IMR-90 (cell line): ENCODE results near the gene TNFRSF9. TPM values are rescaled to one million over a fixed set of nuclear protein-coding genes. Genes with fewer than 3 reads are reported as not detected.

Source experiments
- ATAC-seq: fragments of 200-7000 bp; cut with Tn5 transposase; 2 replicates; pipeline ENCODE4 v1.9.1; 2020; ENCODE audit warnings: low read depth, mild to moderate bottlenecking, moderate library complexity
- BruUV-seq: library from RNA; stranded (reverse); fragments of 400-500 nt; replicated peaks from 2 replicates; lab custom pipeline; 2021; lab: Mats Ljungman, UMichigan
- CTCF ChIA-PET: fragments of 300-600 bp; formaldehyde crosslinking; extraction: SDS; loops from one replicate; lab custom pipeline; 2021; ENCODE audit warnings: antibody characterized with exemption; lab: Yijun Ruan, JAX
- POLR2A ChIA-PET: fragments of 300-600 bp; sonication (Branson Sonifier 250); formaldehyde crosslinking; loops from one replicate; lab custom pipeline; 2022; ENCODE audit warnings: antibody characterized with exemption; ENCODE audit not compliant: unreplicated experiment; lab: Charles Lee
- DNase-seq: peaks from one replicate; pipeline ENCODE4 v3.0.0; 2013
- H2AFZ ChIP-seq: replicated peaks from 2 replicates; pipeline ENCODE3; 2013; ENCODE audit warnings: low read length, mild to moderate bottlenecking; ENCODE audit not compliant: poor library complexity
- H2AK5ac ChIP-seq: 2 replicates; pipeline ENCODE4 v1.6.1; 2013; ENCODE audit warnings: low read depth, low read length, inconsistent platforms
- H2AK9ac ChIP-seq: replicated peaks from 2 replicates; pipeline ENCODE3; 2013; ENCODE audit warnings: mild to moderate bottlenecking, low read depth, low read length, moderate library complexity; ENCODE audit not compliant: poor library complexity
- H2BK120ac ChIP-seq: 2 replicates; pipeline ENCODE4 v1.6.1; 2013; ENCODE audit warnings: low read depth, low read length, inconsistent platforms
- H2BK15ac ChIP-seq: 3 replicates; pipeline ENCODE4 v1.6.1; 2013; ENCODE audit warnings: low read depth, low read length, inconsistent platforms
- H2BK20ac ChIP-seq: 2 replicates; pipeline ENCODE4 v1.6.1; 2013; ENCODE audit warnings: low read depth, mild to moderate bottlenecking, inconsistent platforms, low read length, moderate library complexity
- H2BK5ac ChIP-seq: 2 replicates; pipeline ENCODE4 v1.6.1; 2013; ENCODE audit warnings: mild to moderate bottlenecking, low read depth, low read length, inconsistent platforms; ENCODE audit not compliant: poor library complexity, severe bottlenecking
- H3K14ac ChIP-seq: replicated peaks from 2 replicates; pipeline ENCODE4 v1.6.1; 2013; ENCODE audit warnings: low read depth, low read length, inconsistent platforms
- H3K18ac ChIP-seq: 2 replicates; pipeline ENCODE4 v1.6.1; 2013; ENCODE audit warnings: low read depth, low read length, control low read depth
- H3K23ac ChIP-seq: 2 replicates; pipeline ENCODE4 v1.6.1; 2013; ENCODE audit warnings: low read depth, low read length, inconsistent platforms
- H3K27ac ChIP-seq: 2 replicates; pipeline ENCODE4 v1.5.1; 2013; ENCODE audit warnings: mild to moderate bottlenecking, control low read depth, low read length; ENCODE audit not compliant: insufficient read depth
- H3K27me3 ChIP-seq: 2 replicates; pipeline ENCODE4 v1.6.1; 2013; ENCODE audit warnings: low read length; ENCODE audit not compliant: control insufficient read depth, insufficient read depth
- H3K36me3 ChIP-seq: 2 replicates; pipeline ENCODE4 v1.6.1; 2013; ENCODE audit warnings: low read length, mixed read lengths; ENCODE audit not compliant: control insufficient read depth, insufficient read depth
- H3K4ac ChIP-seq: 2 replicates; pipeline ENCODE4 v1.6.1; 2013; ENCODE audit warnings: low read depth, low read length, inconsistent platforms
- H3K4me1 ChIP-seq: 2 replicates; pipeline ENCODE4 v1.6.1; 2013; ENCODE audit warnings: low read length, mixed read lengths; ENCODE audit not compliant: control insufficient read depth, insufficient read depth
- H3K4me2 ChIP-seq: 2 replicates; pipeline ENCODE4 v1.6.1; 2013; ENCODE audit warnings: low read depth, mild to moderate bottlenecking, control low read depth, low read length, moderate library complexity
- H3K4me3 ChIP-seq: 2 replicates; pipeline ENCODE4 v1.5.1; 2013; ENCODE audit warnings: low read depth, mild to moderate bottlenecking, control low read depth, low read length, moderate library complexity; ENCODE audit not compliant: insufficient read depth
- H3K56ac ChIP-seq: 2 replicates; pipeline ENCODE4 v1.6.1; 2013; ENCODE audit warnings: low read length, inconsistent platforms; ENCODE audit not compliant: insufficient read depth; ENCODE audit errors: extremely low read depth
- H3K79me1 ChIP-seq, 2 experiments: 2 replicates each; pipeline ENCODE4 v1.6.1; 2013; ENCODE audit warnings: low read length in 2 of 2, inconsistent platforms in 1 of 2, low read depth in 1 of 2
- H3K9ac ChIP-seq: 2 replicates; pipeline ENCODE4 v1.6.1; 2013; ENCODE audit warnings: low read depth, low read length, control low read depth
- H3K9me1 ChIP-seq: 2 replicates; pipeline ENCODE4 v1.6.1; 2013; ENCODE audit warnings: low read length, inconsistent platforms; ENCODE audit not compliant: insufficient read depth
- H3K9me3 ChIP-seq: 2 replicates; pipeline ENCODE4 v1.6.1; 2013; ENCODE audit warnings: low read length; ENCODE audit not compliant: control insufficient read depth, insufficient read depth
- H4K20me1 ChIP-seq: 2 replicates; pipeline ENCODE4 v1.6.1; 2013; ENCODE audit warnings: low read length, inconsistent platforms; ENCODE audit not compliant: insufficient read depth
- H4K5ac ChIP-seq: 2 replicates; pipeline ENCODE4 v1.6.1; 2013; ENCODE audit warnings: mild to moderate bottlenecking, low read depth, low read length, control low read depth
- H4K8ac ChIP-seq, 2 experiments: 2 replicates each; pipeline ENCODE4 v1.6.1; 2013; ENCODE audit warnings: low read depth in 2 of 2, low read length in 2 of 2, control low read depth in 1 of 2, inconsistent platforms in 1 of 2
- H4K91ac ChIP-seq: 2 replicates; pipeline ENCODE4 v1.6.1; 2013; ENCODE audit warnings: low read depth, low read length, inconsistent platforms; ENCODE audit not compliant: insufficient read depth
- BHLHE40 ChIP-seq: fragments of 150-350 bp; IDR thresholded peaks from 2 replicates; pipeline ENCODE4 v1.6.1; 2016; ENCODE audit warnings: mild to moderate bottlenecking, low read depth, low read length
- CEBPB ChIP-seq: IDR thresholded peaks from 2 replicates; pipeline ENCODE4 v1.6.1; 2012; ENCODE audit warnings: low read depth, low read length, improper control_type of control experiment
- CHD1 ChIP-seq: IDR thresholded peaks from 2 replicates; pipeline ENCODE4 v1.6.1; 2012; ENCODE audit warnings: low read depth, low read length, improper control_type of control experiment
- CTCF ChIP-seq: conservative IDR thresholded peaks from 2 replicates; pipeline ENCODE4 v1.5.1; 2012; ENCODE audit warnings: mild to moderate bottlenecking, low read depth, low read length, improper control_type of control experiment
- FOS ChIP-seq: fragments of 150-350 bp; IDR thresholded peaks from 2 replicates; pipeline ENCODE4 v1.6.1; 2016; ENCODE audit warnings: low read depth, low read length
- MAFK ChIP-seq: IDR thresholded peaks from 2 replicates; pipeline ENCODE4 v1.6.1; 2012; ENCODE audit warnings: low read depth, low read length, improper control_type of control experiment
- MAZ ChIP-seq: IDR thresholded peaks from 2 replicates; pipeline ENCODE4 v1.6.1; 2012; ENCODE audit warnings: low read depth, mild to moderate bottlenecking, low read length, improper control_type of control experiment, moderate library complexity, borderline replicate concordance
- MXI1 ChIP-seq: IDR thresholded peaks from 2 replicates; pipeline ENCODE4 v1.6.1; 2012; ENCODE audit warnings: low read depth, mild to moderate bottlenecking, low read length, moderate library complexity, borderline replicate concordance
- NFE2L2 ChIP-seq: fragments of 150-350 bp; IDR thresholded peaks from 2 replicates; pipeline ENCODE4 v1.6.1; 2016; ENCODE audit warnings: low read depth, mild to moderate bottlenecking, low read length
- POLR2A ChIP-seq: IDR thresholded peaks from 2 replicates; pipeline ENCODE4 v1.6.1; 2012; ENCODE audit warnings: mild to moderate bottlenecking, low read depth, low read length
- RAD21 ChIP-seq: IDR thresholded peaks from 2 replicates; pipeline ENCODE4 v1.6.1; 2012; ENCODE audit warnings: low read length, improper control_type of control experiment
- RCOR1 ChIP-seq: IDR thresholded peaks from 2 replicates; pipeline ENCODE4 v1.6.1; 2012; ENCODE audit warnings: mild to moderate bottlenecking, low read length, improper control_type of control experiment; ENCODE audit not compliant: insufficient replicate concordance
- RFX5 ChIP-seq: IDR thresholded peaks from 2 replicates; pipeline ENCODE4 v1.8.0; 2012; ENCODE audit warnings: low read depth, mild to moderate bottlenecking, low read length, moderate library complexity
- SMC3 ChIP-seq: fragments of 150-350 bp; IDR thresholded peaks from 2 replicates; pipeline ENCODE4 v1.6.1; 2016; ENCODE audit warnings: low read depth, mild to moderate bottlenecking, antibody characterized with exemption, low read length, moderate library complexity
- USF2 ChIP-seq: fragments of 150-350 bp; IDR thresholded peaks from 2 replicates; pipeline ENCODE4 v1.6.1; 2017; ENCODE audit warnings: mild to moderate bottlenecking, antibody characterized with exemption, low read length, low read depth
- WGBS, 2 experiments: methylation state at CpG; one replicate each; pipeline versions ENCODE4 v1.1.5 to v1.1.7; 2013; ENCODE audit warnings: missing lambda C conversion rate in 2 of 2; ENCODE audit not compliant: insufficient read length in 1 of 2; ENCODE audit errors: extremely low coverage in 2 of 2; 5-methylcytosine and 5-hydroxymethylcytosine counted together
- dilution Hi-C: fragments of 300-500 bp; cut with HindIII; formaldehyde crosslinking; loops from one replicate; pipeline ENCODE4 v1.14.3; 2018; ENCODE audit warnings: low sequenced_read_pairs; ENCODE audit not compliant: unreplicated experiment
- in situ Hi-C: fragments of 300-500 bp; cut with MboI; formaldehyde crosslinking; loops from 3 replicates; pipeline ENCODE4 v1.14.3; 2019; ENCODE audit warnings: low sequenced_read_pairs, inconsistent platforms, mixed read lengths
- intact Hi-C: fragments of 100-400 bp; cut with micrococcal nuclease; formaldehyde crosslinking; loops from 2 replicates; pipeline ENCODE4 v1.10.0; 2022
- polyA plus RNA-seq, 3 experiments: library from polyadenylated mRNA; depleted of rRNA; stranded (reverse); fragments of >200 nt; gene quantifications; 2 replicates each; pipeline ENCODE4 v1.2.3, GENCODE V29; 2012; ENCODE audit warnings: low replicate concordance in 1 of 3
- total RNA-seq: library from RNA; depleted of rRNA; stranded (reverse); fragments of >200 nt; gene quantifications from 2 replicates; pipeline ENCODE4 v1.2.3, GENCODE V29; 2012
- TF ChIP-seq, protein P1 (sequence below): fragments of 150-350 bp; IDR thresholded peaks from 2 replicates; pipeline ENCODE4 v1.6.1; 2016; ENCODE audit warnings: low read depth, mild to moderate bottlenecking, low read length, moderate library complexity, borderline replicate concordance

TNFRSF9 gene
- total and polyA plus RNA-seq, 2 of the 4 experiments (the other 2 are of a cell fraction): 0.43 to 0.72 TPM

GRCh38 chr1:7932524-7933138, 8.0 kb downstream of the TNFRSF9 start:
- intact Hi-C loops (no loop called here), in situ Hi-C loops (no loop called here), dilution Hi-C loops (no loop called here)
- Histone ChIP-seq H3K9ac (no peak overlapping the region), H3K18ac (no peak overlapping the region), H3K27ac (no peak overlapping the region), H3K4me3 (no peak overlapping the region), H3K36me3 (no peaks in the 10 kb centered on the region), H3K27me3 (peaks cover 27% of the 10 kb centered on the region), H2AK5ac (no peak overlapping the region), H3K56ac (no peak overlapping the region), H2AFZ (no peak overlapping the region), H2AK9ac (no peak overlapping the region), H4K91ac (no peak overlapping the region), H3K9me1 (no peaks in the 10 kb centered on the region; the same call in none of the 2 replicates), H3K79me1 (no peaks in the 10 kb centered on the region), H3K14ac (no peak overlapping the region), H3K4me2 (no peak overlapping the region), H4K5ac (no peak overlapping the region), H3K4me1 (no peaks in the 10 kb centered on the region), H2BK20ac (no peak overlapping the region), H2BK5ac (no peak overlapping the region), H3K9me3 (no peaks in the 10 kb centered on the region), H4K8ac (no peak overlapping the region), H3K4ac (no peak overlapping the region), H4K20me1 (no peaks in the 10 kb centered on the region), H3K23ac (no peak overlapping the region), H2BK15ac (no peak overlapping the region), H2BK120ac (no peak overlapping the region)
- POLR2A ChIA-PET: no interaction called here
- DNase-seq (no peak), ATAC-seq (no peak)
- BruUV-seq: no TSS peak
- 79% methylated on average over 7 of the region's 15 CpGs; no CpG with 5 or more reads in 1 of the 2 experiments for WGBS, 2 experiments
- CTCF ChIA-PET: no interaction called here
- no peak for TF ChIP-seq MAZ
- no peak for TF ChIP-seq POLR2A
- TF ChIP-seq RCOR1: no peak
- no peak for TF ChIP-seq MXI1
- TF ChIP-seq CEBPB: no peak
- no peak for TF ChIP-seq USF2
- no peak for TF ChIP-seq MAFK
- TF ChIP-seq RAD21: no peak
- no peak for TF ChIP-seq SMC3
- no peak for TF ChIP-seq CHD1
- no peak for TF ChIP-seq RFX5
- TF ChIP-seq FOS: no peak
- no peak for TF ChIP-seq CTCF
- TF ChIP-seq, protein P1, sequence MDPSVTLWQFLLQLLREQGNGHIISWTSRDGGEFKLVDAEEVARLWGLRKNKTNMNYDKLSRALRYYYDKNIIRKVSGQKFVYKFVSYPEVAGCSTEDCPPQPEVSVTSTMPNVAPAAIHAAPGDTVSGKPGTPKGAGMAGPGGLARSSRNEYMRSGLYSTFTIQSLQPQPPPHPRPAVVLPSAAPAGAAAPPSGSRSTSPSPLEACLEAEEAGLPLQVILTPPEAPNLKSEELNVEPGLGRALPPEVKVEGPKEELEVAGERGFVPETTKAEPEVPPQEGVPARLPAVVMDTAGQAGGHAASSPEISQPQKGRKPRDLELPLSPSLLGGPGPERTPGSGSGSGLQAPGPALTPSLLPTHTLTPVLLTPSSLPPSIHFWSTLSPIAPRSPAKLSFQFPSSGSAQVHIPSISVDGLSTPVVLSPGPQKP: no peak
- no peak for TF ChIP-seq BHLHE40
- TF ChIP-seq NFE2L2: no peak
